HEK293 (cell line): ENCODE results near the gene CDK3.

Source experiments
- GLI4 ChIP-seq: fragments of 450-650 bp; formaldehyde crosslinking; IDR thresholded peaks from 2 replicates; pipeline ENCODE4 v1.5.1; 2016; ENCODE audit warnings: missing biosample characterization, missing genetic modification characterization
- YY1 ChIP-seq: fragments of 450-650 bp; formaldehyde crosslinking; IDR thresholded peaks from 2 replicates; pipeline ENCODE4 v1.5.1; 2018; ENCODE audit warnings: missing biosample characterization, missing genetic modification characterization
- ZBTB20 ChIP-seq: fragments of 450-650 bp; formaldehyde crosslinking; IDR thresholded peaks from 2 replicates; pipeline ENCODE4 v1.5.1; 2016; ENCODE audit warnings: missing biosample characterization, missing genetic modification characterization
- ZFP37 ChIP-seq: fragments of 450-650 bp; formaldehyde crosslinking; IDR thresholded peaks from 2 replicates; pipeline ENCODE4 v1.5.1; 2016; ENCODE audit warnings: missing biosample characterization, missing genetic modification characterization
- ZNF112 ChIP-seq: fragments of 450-650 bp; formaldehyde crosslinking; IDR thresholded peaks from 2 replicates; pipeline ENCODE4 v1.5.0; 2017; ENCODE audit warnings: missing biosample characterization, missing genetic modification characterization
- ZNF132 ChIP-seq: fragments of 450-650 bp; formaldehyde crosslinking; IDR thresholded peaks from 2 replicates; pipeline ENCODE4 v1.5.1; 2017; ENCODE audit warnings: missing biosample characterization, missing genetic modification characterization, borderline replicate concordance
- ZNF19 ChIP-seq: fragments of 450-650 bp; formaldehyde crosslinking; IDR thresholded peaks from 2 replicates; pipeline ENCODE4; 2016; ENCODE audit warnings: missing biosample characterization, missing genetic modification characterization, low read depth
- ZNF23 ChIP-seq: fragments of 450-650 bp; formaldehyde crosslinking; IDR thresholded peaks from 2 replicates; pipeline ENCODE4 v1.5.1; 2016; ENCODE audit warnings: missing biosample characterization, missing genetic modification characterization, borderline replicate concordance
- ZNF324 ChIP-seq: fragments of 450-650 bp; formaldehyde crosslinking; IDR thresholded peaks from 2 replicates; pipeline ENCODE4 v1.5.1; 2016; ENCODE audit warnings: missing biosample characterization, missing genetic modification characterization
- ZNF416 ChIP-seq: fragments of 450-650 bp; formaldehyde crosslinking; IDR thresholded peaks from 2 replicates; pipeline ENCODE4 v1.5.1; 2016; ENCODE audit warnings: missing biosample characterization, missing genetic modification characterization
- ZXDB ChIP-seq: fragments of 450-650 bp; formaldehyde crosslinking; IDR thresholded peaks from 2 replicates; pipeline ENCODE4 v1.5.1; 2016; ENCODE audit warnings: missing biosample characterization, missing genetic modification characterization
- TF ChIP-seq, protein P1 (sequence below): fragments of 450-650 bp; formaldehyde crosslinking; IDR thresholded peaks from 2 replicates; pipeline ENCODE4 v1.5.1; 2016; ENCODE audit warnings: missing biosample characterization, missing genetic modification characterization
- TF ChIP-seq, protein P2 (sequence below): fragments of 450-650 bp; formaldehyde crosslinking; conservative IDR thresholded peaks from 2 replicates; pipeline ENCODE4 v1.5.1; 2016; ENCODE audit warnings: low read depth, missing biosample characterization, missing genetic modification characterization
- TF ChIP-seq, protein P3 (sequence below): IDR thresholded peaks from 2 replicates; pipeline ENCODE4 v1.6.1; 2011; ENCODE audit warnings: mild to moderate bottlenecking, low read depth, low read length, borderline replicate concordance

DNA sequence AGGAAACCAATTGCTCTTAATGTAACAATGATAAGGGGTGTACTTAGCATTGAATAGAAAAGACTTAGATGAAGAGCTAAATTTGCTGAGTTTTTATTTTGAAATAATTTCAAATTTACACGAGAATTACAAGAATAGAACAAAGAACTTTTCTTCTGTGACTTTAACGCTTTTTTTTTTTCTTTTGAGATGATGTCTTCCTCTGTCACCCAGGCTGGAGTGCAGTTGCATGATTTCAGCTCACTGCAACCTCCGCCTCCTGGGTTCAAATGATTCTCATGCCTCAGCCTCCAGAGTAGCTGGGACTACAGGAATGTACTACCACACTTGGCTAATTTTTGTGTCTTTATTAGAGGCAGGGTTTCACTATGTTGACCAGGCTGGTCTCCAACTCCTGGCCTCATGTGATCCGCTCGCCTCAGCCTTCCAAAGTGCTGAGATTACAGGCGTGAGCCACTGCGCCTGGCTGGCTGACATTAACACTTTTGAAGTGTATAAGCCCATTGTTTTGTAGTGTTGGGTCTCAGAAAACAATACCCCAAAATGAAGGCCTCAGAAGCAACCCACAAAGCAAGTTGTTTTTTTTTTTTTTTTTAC is 19.5 kb upstream of the CDK3 start:
- TF ChIP-seq, protein P1, sequence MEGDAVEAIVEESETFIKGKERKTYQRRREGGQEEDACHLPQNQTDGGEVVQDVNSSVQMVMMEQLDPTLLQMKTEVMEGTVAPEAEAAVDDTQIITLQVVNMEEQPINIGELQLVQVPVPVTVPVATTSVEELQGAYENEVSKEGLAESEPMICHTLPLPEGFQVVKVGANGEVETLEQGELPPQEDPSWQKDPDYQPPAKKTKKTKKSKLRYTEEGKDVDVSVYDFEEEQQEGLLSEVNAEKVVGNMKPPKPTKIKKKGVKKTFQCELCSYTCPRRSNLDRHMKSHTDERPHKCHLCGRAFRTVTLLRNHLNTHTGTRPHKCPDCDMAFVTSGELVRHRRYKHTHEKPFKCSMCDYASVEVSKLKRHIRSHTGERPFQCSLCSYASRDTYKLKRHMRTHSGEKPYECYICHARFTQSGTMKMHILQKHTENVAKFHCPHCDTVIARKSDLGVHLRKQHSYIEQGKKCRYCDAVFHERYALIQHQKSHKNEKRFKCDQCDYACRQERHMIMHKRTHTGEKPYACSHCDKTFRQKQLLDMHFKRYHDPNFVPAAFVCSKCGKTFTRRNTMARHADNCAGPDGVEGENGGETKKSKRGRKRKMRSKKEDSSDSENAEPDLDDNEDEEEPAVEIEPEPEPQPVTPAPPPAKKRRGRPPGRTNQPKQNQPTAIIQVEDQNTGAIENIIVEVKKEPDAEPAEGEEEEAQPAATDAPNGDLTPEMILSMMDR (tag by site-specific recombination) = no peak
- TF ChIP-seq ZFP37 (tag by site-specific recombination) = no peak
- no peak for TF ChIP-seq YY1 (tag by site-specific recombination)
- TF ChIP-seq, protein P2, sequence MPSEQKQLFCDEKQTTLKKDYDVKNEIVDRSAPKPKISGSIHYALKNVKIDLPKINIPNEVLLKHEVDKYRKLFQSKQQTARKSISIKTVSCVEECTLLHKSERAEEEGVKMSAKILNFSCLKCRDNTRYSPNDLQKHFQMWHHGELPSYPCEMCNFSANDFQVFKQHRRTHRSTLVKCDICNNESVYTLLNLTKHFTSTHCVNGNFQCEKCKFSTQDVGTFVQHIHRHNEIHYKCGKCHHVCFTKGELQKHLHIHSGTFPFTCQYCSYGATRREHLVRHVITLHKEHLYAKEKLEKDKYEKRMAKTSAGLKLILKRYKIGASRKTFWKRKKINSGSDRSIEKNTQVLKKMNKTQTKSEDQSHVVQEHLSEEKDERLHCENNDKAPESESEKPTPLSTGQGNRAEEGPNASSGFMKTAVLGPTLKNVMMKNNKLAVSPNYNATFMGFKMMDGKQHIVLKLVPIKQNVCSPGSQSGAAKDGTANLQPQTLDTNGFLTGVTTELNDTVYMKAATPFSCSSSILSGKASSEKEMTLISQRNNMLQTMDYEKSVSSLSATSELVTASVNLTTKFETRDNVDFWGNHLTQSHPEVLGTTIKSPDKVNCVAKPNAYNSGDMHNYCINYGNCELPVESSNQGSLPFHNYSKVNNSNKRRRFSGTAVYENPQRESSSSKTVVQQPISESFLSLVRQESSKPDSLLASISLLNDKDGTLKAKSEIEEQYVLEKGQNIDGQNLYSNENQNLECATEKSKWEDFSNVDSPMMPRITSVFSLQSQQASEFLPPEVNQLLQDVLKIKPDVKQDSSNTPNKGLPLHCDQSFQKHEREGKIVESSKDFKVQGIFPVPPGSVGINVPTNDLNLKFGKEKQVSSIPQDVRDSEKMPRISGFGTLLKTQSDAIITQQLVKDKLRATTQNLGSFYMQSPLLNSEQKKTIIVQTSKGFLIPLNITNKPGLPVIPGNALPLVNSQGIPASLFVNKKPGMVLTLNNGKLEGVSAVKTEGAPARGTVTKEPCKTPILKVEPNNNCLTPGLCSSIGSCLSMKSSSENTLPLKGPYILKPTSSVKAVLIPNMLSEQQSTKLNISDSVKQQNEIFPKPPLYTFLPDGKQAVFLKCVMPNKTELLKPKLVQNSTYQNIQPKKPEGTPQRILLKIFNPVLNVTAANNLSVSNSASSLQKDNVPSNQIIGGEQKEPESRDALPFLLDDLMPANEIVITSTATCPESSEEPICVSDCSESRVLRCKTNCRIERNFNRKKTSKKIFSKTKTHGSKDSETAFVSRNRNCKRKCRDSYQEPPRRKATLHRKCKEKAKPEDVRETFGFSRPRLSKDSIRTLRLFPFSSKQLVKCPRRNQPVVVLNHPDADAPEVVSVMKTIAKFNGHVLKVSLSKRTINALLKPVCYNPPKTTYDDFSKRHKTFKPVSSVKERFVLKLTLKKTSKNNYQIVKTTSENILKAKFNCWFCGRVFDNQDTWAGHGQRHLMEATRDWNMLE = no peak
- TF ChIP-seq ZNF19 (tag by site-specific recombination) = no peak
- TF ChIP-seq, protein P3, sequence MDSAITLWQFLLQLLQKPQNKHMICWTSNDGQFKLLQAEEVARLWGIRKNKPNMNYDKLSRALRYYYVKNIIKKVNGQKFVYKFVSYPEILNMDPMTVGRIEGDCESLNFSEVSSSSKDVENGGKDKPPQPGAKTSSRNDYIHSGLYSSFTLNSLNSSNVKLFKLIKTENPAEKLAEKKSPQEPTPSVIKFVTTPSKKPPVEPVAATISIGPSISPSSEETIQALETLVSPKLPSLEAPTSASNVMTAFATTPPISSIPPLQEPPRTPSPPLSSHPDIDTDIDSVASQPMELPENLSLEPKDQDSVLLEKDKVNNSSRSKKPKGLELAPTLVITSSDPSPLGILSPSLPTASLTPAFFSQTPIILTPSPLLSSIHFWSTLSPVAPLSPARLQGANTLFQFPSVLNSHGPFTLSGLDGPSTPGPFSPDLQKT = no peak
- no peak for TF ChIP-seq ZXDB (tag by site-specific recombination)
- no peak for TF ChIP-seq ZNF132 (tag by site-specific recombination)
- no peak for TF ChIP-seq GLI4 (tag by site-specific recombination)
- no peak for TF ChIP-seq ZNF416 (tag by site-specific recombination)
- TF ChIP-seq ZNF112 = no peak
- TF ChIP-seq ZNF324 = no peak
- no peak for TF ChIP-seq ZBTB20 (tag by site-specific recombination)
- no peak for TF ChIP-seq ZNF23
